Epithelial cell of prostate (primary cell): ENCODE data around the gene DEPP1.

Source experiments
- DNase-seq: peaks from one replicate; pipeline ENCODE4 v3.0.0-alpha.2; 2011; ENCODE audit warnings: low read depth, low spot score
- H3K27ac ChIP-seq: fragments of 450-650 bp; 2 replicates; pipeline ENCODE4 v1.5.1; 2017; ENCODE audit warnings: mild to moderate bottlenecking

Gene DEPP1

DNA sequence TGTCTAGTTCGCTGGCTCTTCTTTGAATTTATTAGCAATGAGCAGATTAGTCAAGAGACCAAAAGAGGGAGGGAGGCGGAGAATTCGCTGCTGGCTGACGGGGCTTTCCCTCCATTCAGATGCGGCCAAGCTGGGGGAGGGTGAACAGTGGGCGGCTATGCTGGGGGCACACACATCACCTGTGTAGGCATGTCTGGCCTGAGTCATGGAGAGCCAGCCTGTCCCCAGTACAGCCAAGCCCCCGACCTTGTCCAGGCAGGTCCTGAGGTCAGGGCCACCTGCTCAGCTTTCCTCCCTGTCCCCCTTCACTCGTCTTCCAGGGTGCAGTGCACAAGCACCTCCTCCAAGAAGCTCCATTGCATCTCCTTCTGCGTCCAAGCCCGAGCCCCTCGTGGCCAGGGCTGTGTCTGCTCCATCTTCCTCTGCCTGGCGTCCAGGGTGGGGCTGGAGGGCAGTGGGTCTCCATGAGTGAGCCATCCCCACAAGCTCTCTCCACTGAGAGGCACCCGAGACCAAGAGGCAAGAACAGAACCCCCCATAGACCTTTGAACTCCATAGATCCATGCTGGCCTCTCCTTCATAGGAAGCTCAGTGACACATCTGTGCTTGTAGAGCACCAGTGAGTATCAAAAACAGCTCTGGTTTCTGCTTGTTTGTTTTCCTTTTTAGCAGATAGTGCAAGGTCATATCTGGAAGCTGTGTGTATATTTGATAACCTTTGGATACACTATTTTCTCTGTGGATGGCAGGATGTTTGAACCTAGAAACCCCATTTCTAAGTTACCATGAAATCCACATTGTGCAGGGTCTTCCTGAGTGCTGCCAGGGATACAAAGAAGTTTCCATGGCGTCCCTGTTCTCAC, 1.9 kb upstream of the DEPP1 start:
- peak overlapping the region; percentile 91 for H3K27ac ChIP-seq
- DNase-seq: no peak

- no peak for DNase-seq
- H3K27ac ChIP-seq: peak overlapping the region; percentile 91
These were observed 927 bp upstream of the DEPP1 start for GRCh38 chr10:44979281-44980191.

DNA sequence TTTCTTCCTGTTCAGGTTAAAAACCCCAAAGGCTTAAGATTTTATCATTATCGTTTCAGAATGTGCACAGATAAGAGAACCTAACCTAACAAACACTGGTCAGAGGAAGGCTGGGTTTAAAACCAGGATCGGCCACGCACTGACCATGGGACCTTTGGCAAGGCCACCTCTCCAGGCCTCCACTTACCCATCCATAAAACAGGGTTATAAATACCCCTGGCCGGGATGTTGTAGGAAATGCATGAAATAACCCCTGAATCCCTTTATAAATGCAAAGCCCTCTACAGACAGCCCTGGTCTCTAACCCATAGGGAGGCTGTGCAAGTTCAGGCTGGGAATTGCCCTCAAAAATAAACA, 418 bp downstream of the DEPP1 start:
- peak overlapping the region; percentile 91 for H3K27ac ChIP-seq
- DNase-seq: no peak

- DNase-seq: no peak
- H3K27ac ChIP-seq: no peak overlapping the region
These were observed 1.1 kb downstream of the DEPP1 start for GRCh38 chr10:44977287-44978212.

DNA sequence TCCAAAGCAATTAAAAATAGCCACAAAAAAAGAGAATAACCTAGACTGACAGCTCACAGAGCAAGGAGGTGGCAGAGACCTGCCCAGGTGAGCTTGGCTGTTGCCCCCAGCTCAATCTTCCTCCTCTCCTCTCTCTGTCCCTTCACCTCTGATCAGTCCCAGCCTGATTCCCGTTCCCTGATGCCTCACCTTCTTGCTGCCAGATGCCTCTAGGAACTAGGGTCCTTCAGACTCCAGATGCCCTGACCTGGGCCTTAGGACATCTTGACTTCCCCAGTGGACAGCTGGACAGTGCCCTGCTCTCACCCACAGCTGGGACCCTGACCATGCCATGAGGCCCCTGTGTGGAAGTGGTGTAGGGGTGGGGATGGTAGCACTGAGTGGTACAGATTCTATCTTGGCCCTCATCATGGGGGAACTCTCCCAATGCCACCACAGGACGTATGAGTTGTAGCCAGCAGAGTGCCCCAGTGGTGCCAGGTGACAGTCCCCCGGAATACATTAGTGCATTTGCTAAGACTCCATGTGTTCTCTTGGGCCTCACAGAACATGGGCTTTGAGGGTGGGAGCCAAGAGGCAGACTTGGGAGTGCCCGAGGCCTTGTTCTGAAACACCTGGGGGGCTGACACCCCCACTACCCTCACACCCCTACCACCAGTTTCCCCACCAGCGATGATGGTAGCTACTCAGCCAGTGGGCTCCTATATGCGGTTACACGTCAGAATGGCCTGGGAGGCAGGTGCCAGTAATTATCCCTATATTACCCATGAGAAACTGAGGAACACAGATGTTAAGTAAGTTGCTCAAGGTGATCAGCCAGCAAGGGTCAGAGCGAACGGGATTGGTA, 2.0 kb downstream of the DEPP1 start:
- no peak overlapping the region for H3K27ac ChIP-seq
- no peak for DNase-seq

DNA sequence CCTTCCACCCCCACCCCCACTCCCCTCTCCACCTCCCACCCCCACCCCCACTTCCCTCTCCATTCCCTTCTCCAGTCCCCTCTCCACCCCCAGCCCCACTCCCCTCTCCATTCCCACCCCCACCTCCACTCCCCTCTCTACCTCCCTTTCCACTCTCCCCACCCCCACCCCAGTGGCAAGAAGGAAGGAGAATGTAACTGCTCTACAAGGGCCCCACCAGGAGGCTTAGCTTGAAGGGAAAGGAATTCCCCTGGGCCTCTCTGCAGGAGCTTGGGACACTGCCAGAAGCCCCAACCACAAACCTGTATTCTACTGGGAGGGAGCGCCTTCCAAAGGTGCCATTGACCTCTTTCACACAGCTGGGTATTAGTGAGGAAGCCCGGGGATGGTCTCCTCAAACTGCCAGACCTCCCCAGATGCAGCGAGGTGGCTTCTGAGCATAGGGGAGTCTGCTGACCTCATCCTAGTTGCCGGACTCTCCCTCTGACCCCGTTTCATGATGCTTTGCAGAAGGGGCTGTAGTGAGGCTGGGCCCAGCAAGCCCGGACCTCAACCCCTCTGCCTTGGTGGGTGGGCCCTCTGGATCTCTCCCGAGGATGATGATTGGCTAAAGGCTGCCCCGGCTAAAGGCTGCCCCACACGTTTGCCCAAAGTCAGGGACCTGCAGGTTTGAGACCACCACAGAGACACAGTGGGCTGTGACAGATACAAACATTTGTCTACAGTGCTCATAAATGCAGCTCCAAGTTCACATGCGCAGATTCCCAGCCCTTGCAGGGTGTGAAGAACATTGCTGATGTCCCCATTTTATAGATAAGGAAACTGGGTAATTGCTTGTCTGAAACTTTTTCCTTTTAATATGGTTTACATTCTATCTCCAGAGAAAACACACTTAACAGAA, 2.9 kb downstream of the DEPP1 start:
- no peak for DNase-seq
- no peak overlapping the region for H3K27ac ChIP-seq

- H3K27ac ChIP-seq: no peak overlapping the region
- DNase-seq: no peak
These were observed 3.8 kb downstream of the DEPP1 start for GRCh38 chr10:44974628-44975430.

- H3K27ac ChIP-seq: no peak overlapping the region
- no peak for DNase-seq
These were observed 4.5 kb downstream of the DEPP1 start for GRCh38 chr10:44974082-44974627.

GRCh38 chr10:44973323-44974081, 5.1 kb downstream of the DEPP1 start:
- DNase-seq: no peak
- no peak overlapping the region for H3K27ac ChIP-seq

- DNase-seq: no peak
- no peak overlapping the region for H3K27ac ChIP-seq
These were observed 5.7 kb downstream of the DEPP1 start for GRCh38 chr10:44972874-44973306.

DNA sequence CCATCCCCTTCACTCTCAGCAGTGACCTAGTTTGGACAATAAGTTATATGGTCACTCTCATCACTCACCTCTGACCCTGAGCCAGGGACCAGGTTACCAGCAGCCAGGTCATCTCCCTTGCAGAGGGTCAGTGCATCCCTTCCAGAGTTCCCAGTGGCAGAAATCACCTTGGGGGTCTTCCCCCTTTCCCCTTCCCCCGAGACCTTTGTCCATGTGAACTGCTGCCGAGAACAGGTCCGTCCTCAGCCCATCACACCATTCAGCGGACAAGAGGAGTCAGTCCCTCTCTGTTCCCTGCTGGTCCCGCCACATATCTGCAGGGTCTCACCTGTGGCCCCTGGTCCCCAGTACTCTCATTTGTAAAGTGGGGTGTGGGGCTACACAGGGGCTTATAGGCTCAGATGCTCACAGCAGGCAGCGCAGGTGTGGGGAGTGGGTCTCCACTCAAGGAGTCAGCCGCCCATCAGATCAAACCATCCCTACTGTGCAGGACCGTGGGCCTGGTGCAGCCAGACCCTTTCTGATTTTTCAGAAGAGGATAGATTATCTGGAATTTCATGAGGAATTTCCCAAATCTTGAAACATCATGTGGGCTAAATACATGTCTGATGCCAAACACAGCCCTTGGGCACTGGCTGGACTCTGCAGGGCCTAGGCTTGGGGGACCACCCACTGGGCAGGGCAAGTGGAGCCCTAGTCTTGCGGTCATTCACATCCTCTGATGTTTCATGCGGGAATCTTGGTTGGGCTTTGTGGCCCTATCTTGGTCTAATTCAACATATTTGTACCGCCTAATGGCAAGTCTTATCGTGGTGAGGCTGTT, 6.5 kb downstream of the DEPP1 start:
- DNase-seq: no peak
- H3K27ac ChIP-seq: no peak overlapping the region

- DNase-seq: no peak
- no peak overlapping the region for H3K27ac ChIP-seq
These were observed 7.2 kb downstream of the DEPP1 start for GRCh38 chr10:44971434-44971833.

GRCh38 chr10:44970812-44971395, 7.7 kb downstream of the DEPP1 start:
- DNase-seq: no peak
- H3K27ac ChIP-seq: no peak overlapping the region

GRCh38 chr10:44969854-44970253, 8.8 kb downstream of the DEPP1 start:
- no peak overlapping the region for H3K27ac ChIP-seq

More at GRCh38 chr10:44969854-44970253, 8.8 kb downstream of the DEPP1 start:
- no peak for DNase-seq
